Progenitor cell of endocrine pancreas (in vitro differentiated cells): ENCODE measurements around the gene TM2D3. TPM values are rescaled to one million over a fixed set of nuclear protein-coding genes. Genes with fewer than 3 reads are reported as not detected.

Experiments
- DNase-seq: peaks from one replicate; pipeline ENCODE4 v3.0.0; 2021; ENCODE audit warnings: low spot score; ENCODE audit not compliant: unreplicated experiment
- H3K27ac Mint-ChIP-seq: 2 replicates; pipeline ENCODE4 v1.8.0; 2021; ENCODE audit warnings: mild to moderate bottlenecking, moderate library complexity, mixed read lengths
- H3K27me3 Mint-ChIP-seq: 2 replicates; pipeline ENCODE4 v1.8.0; 2021; ENCODE audit warnings: mixed read lengths
- H3K36me3 Mint-ChIP-seq: 2 replicates; pipeline ENCODE4 v1.8.0; 2022; ENCODE audit warnings: mixed read lengths; ENCODE audit not compliant: insufficient read depth
- H3K4me1 Mint-ChIP-seq: 2 replicates; pipeline ENCODE4 v1.8.0; 2021; ENCODE audit warnings: low read depth, mixed read lengths
- H3K4me3 Mint-ChIP-seq: 2 replicates; pipeline ENCODE4 v1.8.0; 2021; ENCODE audit warnings: low read depth, mild to moderate bottlenecking, moderate library complexity, mixed read lengths
- H3K9me3 Mint-ChIP-seq: 2 replicates; pipeline ENCODE4 v1.8.0; 2021; ENCODE audit warnings: low read depth, mixed read lengths
- CTCF ChIP-seq: fragments of 200-600 bp; sonication (generic); IDR thresholded peaks from one replicate; pipeline ENCODE4 v1.5.0; 2021; ENCODE audit warnings: antibody characterized with exemption, mild to moderate bottlenecking; ENCODE audit not compliant: unreplicated experiment
- total RNA-seq: library from RNA; stranded (reverse); gene quantifications from 2 replicates; pipeline ENCODE4 v1.2.1, GENCODE V29; 2021

Gene TM2D3
- total RNA-seq, 1 donor from 2014 or later, result 49.3 TPM

GRCh38 chr15:101679806-101680205, 27.6 kb upstream of the TM2D3 start:
- Mint-ChIP-seq H3K4me3 (no peak overlapping the region), H3K27ac (no peak overlapping the region), H3K9me3 (no peaks in the 10 kb centered on the region), H3K4me1 (peaks cover 10% of the 10 kb centered on the region), H3K27me3 (no peaks in the 10 kb centered on the region), H3K36me3 (peaks cover 34% of the 10 kb centered on the region)
- no peak for DNase-seq
- TF ChIP-seq CTCF, result no peak

- Mint-ChIP-seq H3K4me3 (no peak overlapping the region), H3K27ac (no peak overlapping the region), H3K4me1 (peaks cover 1% of the 10 kb centered on the region), H3K36me3 (peaks cover 28% of the 10 kb centered on the region), H3K9me3 (no peaks in the 10 kb centered on the region), H3K27me3 (no peaks in the 10 kb centered on the region)
- TF ChIP-seq CTCF, result no peak
- no peak for DNase-seq
Measured at GRCh38 chr15:101676921-101677329, 24.7 kb upstream of the TM2D3 start.

GRCh38 chr15:101675796-101676582, 23.8 kb upstream of the TM2D3 start:
- TF ChIP-seq CTCF, result no peak
- H3K4me1 Mint-ChIP-seq, result peaks cover 1% of the 10 kb centered on the region
- no peak overlapping the region for H3K4me3 Mint-ChIP-seq
- DNase-seq, result no peak
- peaks cover 24% of the 10 kb centered on the region for H3K36me3 Mint-ChIP-seq
- no peaks in the 10 kb centered on the region for H3K9me3 Mint-ChIP-seq
- no peak overlapping the region for H3K27ac Mint-ChIP-seq
- H3K27me3 Mint-ChIP-seq, result no peaks in the 10 kb centered on the region

GRCh38 chr15:101675015-101675414, 22.8 kb upstream of the TM2D3 start:
- H3K4me3 Mint-ChIP-seq, result no peak overlapping the region
- peaks cover 25% of the 10 kb centered on the region for H3K36me3 Mint-ChIP-seq

GRCh38 chr15:101672298-101672697, 20.1 kb upstream of the TM2D3 start:
- H3K27ac Mint-ChIP-seq, result no peak overlapping the region
- TF ChIP-seq CTCF, result no peak
- no peak overlapping the region for H3K4me3 Mint-ChIP-seq
- no peaks in the 10 kb centered on the region for H3K27me3 Mint-ChIP-seq
- DNase-seq, result no peak
- peaks cover 28% of the 10 kb centered on the region for H3K36me3 Mint-ChIP-seq
- H3K9me3 Mint-ChIP-seq, result peaks cover 4% of the 10 kb centered on the region
- peaks cover 1% of the 10 kb centered on the region for H3K4me1 Mint-ChIP-seq

More at GRCh38 chr15:101675015-101675414, 22.8 kb upstream of the TM2D3 start:
- Mint-ChIP-seq H3K27me3 (no peaks in the 10 kb centered on the region), H3K4me1 (peaks cover 1% of the 10 kb centered on the region), H3K9me3 (no peaks in the 10 kb centered on the region), H3K27ac (no peak overlapping the region)
- no peak for TF ChIP-seq CTCF
- no peak for DNase-seq
